Left forelimb (tissue), 1 donor: ENCODE measurements around the gene AMPH.
A peak's percentile ranks its signal among the peaks of the same experiment; 100 is the strongest.

Experiments used
- DNase-seq: peaks from one replicate; pipeline ENCODE4 v3.0.0-alpha.2; 2018; ENCODE audit warnings: low spot score

AMPH gene

DNA sequence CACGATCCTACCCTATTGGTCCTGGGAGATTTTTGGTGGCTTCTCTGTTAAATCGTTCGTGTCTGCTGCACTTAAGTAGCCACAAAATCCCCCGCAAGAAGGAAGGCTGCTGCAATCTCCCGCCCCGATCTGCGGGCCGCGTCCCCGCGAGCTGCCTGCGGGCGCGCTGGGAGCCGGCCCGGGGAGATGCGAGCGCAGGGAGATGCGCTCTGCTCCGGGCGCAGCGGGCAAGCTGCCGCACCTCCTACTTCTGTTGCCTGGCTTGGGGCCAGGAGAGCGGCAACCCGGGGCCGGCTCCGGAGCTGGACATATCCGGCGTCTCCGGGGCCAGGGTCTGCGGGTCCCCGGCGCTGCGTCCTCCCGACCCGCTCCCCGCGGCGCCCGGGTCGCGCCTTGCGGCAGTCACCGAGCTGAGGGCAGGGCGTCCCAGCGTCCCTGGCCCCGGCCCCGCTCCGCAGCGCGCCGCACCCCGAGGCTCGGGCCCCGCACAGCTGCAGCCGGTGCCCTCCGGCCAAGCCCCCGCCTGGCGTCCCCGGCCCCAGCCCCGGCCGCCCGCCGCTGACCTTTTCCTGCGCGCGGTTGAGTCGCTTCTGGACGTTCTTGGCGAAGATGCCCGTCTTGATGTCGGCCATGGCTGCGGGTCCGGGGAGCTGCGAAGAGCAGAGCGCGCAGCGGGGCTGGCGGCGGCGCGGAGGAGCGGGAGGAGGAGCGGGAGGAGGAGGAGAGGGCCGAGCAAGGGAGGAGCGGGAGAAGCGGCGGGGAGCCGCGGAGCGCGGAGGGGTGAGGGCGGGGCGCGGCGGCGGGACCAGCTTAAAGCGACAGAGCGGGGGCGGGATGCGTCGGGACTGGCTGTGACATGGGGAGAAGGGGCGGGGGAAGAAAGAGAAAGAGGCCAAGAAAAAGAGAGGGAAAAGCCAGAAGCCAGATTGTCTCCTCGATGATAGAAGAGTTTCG lies at the start of gene AMPH:
AMPH (minus strand) TSS at position 654 of the 954 bp plus-strand sequence; CDS start at position 632, 22 bp downstream.
- peak; percentile 86 for DNase-seq

DNA sequence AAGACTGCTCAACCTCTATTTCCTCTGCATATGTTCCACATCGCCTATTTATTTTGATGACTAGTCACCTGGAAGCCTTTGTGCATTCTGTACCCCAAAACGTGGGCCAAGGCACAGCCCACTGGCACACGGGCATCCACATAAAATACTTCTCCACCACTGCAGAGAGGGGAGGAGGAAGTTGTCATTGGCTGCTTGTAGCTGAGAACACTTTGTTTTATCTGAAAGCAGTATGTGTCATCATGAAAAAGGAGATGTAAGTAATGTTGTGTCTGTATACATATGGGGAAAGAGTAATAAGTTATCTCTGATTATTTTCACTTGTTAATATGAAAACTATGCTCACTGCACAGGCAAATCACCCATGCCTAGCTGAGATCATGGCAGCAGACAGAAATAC lies 48.2 kb upstream of the AMPH start:
- DNase-seq, result no peak

DNA sequence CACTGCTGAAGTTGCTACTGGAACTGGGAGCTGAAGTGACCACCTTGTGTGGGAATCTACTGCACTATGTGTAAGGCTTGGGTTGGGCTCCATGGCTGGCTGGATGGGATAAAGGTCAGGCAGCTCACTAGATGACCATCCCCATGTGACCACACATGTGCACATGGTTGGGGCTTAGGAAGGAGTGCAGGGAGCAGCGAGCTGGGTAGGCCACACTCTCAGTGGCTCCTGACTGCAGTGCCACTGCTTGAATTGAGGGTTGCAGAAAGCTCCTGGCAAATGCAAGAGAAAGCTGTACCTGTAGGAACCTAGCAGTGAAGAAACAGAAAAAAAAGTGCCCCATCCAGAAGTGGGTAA lies 47.5 kb upstream of the AMPH start:
- no peak for DNase-seq

DNA sequence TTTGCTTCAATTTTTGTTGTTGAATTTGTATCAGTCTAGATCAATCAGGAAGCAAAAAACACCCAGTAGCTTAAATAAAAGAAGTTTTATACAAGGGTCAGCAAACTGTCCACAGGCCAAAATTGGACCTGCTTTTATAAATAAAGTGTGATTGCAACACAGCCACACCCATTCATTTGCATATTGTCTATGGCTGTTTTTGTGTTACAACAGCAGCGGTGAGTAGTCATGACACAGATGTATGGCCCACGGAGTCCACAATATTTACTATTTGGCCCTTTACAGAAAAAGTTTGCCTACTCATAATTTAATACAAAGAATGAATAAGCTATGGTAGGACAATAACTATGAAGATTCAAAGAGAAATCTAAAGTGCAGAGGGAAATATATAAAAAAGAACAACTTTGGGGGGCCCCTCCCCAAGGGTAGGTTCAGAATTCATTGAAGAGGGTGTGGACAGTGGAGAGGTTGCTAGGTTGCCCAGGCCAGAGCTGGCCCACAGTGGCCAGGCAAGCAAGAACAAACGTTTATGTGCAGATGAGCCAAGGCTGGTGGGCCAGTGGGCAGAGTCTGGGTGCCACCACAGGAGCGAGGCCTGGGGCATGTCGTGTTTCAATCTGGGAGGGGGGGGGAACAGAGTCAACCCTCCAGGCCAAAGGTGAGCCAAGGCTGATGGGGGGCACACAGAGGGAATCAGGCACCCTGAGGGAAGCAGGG lies 47.0 kb upstream of the AMPH start:
- DNase-seq, result no peak

DNA sequence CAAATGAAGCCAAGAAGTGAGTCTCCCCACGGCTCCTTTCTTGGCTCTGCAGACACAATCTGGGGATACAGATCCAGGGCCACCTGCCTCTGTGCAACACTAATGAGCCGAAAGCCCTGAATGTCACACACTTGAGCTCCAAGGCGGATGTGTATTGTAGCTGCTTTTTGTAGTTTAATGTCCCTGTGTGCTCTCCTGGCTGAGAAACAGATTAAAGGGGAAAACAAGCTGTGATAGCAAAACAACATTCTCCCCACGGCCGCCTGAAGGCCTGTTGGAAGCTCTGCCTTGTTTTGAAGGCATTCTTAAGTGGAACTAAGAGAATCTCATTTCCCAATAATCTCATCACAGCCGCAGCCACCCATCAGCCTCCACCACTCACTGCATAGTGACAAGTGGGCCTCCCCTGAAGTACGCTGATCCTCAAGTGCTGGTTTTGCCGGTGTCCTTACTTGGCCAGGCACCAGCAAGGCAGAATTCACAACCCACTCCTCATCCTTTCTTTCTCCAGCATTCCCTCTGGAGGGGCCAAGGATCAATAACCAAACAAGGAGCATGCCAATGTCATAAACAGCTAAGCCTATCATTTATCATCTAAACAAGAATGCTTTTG lies 44.4 kb upstream of the AMPH start:
- DNase-seq, result no peak

DNA sequence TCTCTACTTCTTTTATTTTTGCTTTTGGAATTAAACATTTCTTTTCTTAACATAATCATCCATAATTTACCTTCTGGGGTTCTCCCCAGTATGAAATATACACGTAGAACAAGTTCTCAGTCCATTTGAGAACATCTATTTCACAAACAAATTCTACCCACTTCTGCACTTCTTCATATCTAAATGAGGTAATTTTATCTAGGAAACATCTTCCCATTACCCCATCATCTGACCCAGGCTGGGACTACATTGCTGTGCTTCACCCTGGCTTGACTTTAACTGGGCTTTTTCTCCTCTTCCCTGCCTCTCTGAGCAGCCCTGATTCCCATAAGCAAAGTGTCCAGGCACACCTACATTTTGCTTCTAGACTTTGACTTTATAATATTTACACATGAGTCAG lies 43.3 kb upstream of the AMPH start:
- no peak for DNase-seq

DNA sequence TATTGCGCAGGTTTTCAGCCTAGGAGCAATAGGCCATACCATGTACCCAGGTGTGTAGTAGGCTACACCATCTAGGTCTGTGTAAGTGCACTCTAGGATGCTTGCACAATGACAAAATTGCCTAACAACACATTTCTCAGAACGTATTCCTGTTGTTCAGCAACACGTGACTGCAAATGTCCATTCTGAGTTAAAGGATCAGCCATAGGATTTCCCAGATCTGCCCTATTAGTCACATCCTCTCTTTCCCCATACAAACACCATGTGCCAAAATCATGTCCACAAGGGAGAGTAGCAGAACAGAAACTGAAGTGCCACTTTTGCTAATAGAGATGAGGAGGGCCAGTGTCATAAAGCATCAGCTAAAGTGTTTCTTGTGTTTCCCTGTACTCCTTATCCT lies 42.6 kb upstream of the AMPH start:
- DNase-seq, result no peak

DNA sequence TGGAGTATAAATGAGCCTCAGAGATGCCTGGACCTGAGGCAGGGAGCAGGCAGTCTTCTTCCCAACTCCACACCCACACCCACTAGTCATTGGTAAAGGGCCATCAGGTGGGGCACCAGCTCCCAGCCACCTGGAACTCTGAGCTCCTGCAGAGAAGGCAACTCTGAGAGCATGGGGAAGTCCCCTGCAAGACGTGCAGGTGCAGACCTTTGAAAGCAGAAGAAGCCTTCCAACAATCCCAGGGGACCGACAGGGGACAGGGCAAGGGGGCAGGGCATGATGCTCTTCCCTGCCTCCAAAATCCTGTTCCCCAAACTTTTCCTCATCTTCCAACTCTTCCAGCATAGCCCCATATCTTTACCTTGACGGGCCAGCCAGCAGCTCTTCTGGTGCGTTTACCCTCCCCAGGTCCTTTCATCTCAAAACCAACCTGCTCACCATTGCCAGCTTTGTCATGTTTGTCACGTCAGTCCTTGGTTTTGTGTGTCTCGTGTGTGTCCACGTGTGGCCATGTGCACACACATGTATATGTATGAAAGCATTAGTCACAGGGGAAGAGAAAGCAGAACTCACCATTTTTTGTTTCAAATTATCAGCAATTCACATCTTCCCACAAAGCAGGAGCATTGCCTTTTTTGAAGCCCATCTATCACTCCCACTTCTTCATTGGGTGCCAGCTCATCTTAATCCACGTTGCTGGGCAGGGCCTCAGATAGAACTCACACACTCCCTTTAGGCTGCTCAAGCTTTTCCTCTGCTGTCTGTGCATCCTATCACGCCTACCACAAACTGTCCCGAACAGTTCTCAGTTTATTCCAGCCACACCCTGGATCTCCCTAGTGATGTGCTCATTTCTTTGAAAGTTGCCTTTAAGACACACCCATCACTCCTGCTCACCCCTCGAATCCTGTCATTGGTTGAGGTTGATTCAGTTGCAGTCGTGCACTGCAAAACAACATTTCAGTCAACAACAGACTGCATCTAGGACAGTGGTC lies 41.0 kb upstream of the AMPH start:
- no peak for DNase-seq

DNA sequence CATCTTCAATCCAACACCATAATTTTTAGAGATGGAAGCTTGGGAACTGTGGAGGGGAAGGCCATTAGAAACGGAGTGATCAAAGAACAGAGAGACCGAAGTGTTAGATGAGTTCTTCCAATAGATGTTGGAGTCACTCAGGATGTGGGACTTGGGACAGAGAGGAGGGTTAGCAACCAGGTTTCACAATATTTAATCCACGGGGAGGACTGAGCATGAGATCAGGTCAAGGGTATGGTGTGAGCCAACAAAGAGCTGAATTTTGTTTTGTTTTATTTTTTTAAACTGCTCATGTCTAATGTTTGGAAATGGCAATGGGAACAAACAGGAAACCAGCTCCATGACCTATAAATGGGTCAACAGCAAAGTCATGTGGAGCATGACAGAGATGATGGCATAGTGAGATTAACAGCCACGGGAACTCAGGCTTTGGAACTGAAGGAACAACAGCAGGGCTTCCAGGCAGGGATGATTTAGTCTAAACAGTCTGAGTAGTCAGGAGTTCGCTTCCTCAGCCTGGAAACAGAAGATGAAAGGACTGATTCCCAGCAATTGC lies 38.9 kb upstream of the AMPH start:
- DNase-seq, result no peak

DNA sequence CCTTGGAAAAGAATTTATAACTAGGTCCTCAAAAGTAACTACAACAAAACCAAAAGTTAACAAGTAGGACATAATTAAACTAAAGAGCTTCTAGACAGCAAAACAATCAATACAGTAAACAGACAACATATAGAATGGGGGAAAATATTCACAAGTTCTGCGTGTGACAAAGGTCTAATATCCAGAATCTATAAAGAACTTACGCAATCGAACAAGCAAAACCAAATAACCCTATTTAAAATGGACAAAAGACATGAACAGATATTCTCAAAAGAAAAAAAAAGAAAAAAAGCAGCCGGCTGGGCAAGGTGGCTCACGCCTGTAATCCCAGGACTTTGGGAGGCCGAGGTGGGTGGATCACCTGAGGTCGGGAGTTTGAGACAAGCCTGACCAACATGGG lies 33.8 kb upstream of the AMPH start:
- DNase-seq, result no peak

DNA sequence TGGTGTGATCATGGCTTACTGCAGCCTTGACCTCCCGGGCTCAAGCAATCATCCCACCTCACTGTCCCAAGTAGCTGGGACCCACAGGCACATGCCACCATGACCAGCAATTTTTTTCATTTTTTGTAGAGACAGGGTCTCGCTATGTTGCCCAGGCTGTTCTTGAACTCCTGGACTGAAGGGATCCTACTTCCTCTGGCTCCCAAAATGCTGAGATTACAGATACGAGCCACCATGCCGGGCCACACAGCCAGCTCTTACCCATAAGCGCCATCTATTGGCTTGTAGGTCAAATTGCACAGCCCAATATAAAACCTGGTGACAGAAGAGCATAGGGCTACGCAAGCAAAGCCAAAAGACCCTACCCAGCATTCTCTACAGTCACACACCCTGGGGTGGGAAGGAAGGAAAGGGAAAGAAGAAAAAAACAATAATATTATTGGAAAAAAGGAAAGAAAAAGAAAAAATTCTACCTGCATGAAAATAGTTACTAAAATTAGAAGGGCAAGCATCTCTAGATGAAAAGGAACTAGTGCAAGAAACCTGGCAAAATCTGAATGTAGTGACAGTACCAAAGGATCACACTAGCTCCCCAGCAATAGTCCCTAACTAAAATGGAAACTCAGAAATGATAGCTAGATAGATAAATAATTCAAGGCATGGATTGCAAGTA lies 29.4 kb upstream of the AMPH start:
- no peak for DNase-seq

DNA sequence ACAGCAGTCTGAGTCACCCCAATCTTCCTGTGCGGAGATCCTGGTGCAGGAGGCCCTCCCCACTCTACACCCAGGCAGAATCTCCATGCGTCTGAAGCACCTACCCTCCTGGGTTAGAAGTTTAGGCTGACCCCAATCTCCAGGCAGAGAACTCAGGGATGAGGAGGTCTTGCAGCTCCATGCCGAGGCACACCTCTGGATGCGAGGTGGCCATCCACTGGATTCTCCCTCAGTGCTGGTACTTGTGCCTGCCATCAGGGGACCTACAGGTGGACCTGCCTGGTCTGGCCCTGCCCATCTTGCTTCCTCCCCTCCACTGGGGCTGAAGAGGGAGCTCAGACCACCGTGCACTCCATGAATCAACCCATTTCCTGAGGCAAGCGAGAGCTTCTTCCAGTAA lies 28.8 kb upstream of the AMPH start:
- no peak for DNase-seq

DNA sequence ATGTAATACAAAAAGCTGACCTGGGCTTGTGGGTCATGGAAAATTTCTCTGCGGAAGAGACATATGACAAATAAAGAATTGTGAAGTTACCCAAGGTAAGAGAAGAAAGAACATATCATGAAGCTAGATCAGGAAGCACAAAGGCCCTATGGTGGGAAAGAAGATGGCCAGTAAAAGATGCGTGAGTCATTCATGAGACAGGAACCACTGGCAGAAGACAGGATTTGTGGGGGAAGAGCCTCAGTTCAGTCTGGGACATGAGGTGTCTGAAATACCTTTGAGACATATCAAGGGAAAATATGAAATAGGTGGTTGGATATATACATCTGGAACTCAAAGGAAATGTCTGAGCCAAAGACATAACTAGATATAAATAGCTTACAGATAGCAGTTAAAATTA lies 27.7 kb upstream of the AMPH start:
- no peak for DNase-seq

DNA sequence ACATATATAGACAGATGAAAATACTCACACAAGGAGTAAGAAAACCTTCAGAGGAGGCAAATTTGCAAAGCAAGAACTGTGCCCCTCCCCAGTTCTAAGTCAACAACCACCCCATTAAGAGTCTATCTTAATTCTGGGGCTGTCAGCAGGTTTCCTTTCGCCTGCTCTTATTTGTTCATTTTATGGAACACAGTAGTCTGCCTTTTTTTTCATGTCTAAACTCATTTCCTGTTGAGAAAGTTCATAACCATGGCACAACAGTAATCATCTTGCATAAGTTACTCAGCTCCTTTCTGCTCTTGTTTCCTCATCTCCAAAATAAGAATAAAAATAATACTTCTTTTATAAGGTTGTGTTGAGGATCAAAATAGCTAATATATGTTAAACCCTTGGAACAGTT lies 25.8 kb upstream of the AMPH start:
- DNase-seq, result no peak

DNA sequence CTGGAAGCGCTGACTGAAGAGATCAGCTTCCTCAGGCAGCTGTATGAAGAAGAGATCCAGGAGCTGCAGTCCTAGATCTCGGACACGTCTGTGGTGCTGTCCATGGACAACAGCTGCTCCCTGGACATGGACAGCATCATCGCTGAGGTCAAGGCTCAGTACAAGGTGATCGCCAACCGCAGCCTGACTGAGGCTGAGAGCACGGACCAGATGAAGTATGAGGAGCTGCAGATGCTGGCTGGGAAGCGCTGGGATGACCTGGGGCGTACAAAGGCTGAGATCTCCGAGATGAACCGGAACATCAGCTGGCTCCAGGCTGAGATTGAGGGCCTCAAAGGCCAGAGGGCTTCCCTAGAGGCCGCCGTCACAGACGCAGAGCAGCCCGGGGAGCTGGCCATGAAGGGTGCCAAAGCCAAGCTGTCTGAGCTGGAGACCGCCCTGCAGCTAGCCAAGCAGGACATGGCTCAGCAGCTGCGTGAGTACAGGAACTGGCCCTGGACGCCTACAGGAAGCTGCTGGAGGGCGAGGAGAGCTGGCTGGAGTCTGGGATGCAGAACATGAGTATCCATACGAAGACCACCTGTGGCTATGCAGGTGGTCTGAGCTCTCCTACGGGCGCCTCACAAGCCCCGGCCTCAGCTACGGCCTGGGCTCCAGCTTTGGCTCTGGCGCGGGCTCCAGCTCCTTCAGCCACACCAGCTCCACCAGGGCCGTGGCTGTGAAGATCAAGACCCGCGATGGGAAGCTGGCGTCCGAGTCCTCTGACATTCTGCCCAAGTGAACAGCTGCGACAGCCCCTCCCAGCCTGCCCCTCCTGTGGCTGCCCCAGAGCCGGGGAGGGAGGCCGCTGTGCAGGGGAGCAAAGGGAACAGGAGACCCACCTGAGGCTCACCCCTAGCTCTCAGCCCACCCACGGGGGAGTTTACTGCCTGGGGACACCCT lies 24.9 kb upstream of the AMPH start:
- no peak for DNase-seq

DNA sequence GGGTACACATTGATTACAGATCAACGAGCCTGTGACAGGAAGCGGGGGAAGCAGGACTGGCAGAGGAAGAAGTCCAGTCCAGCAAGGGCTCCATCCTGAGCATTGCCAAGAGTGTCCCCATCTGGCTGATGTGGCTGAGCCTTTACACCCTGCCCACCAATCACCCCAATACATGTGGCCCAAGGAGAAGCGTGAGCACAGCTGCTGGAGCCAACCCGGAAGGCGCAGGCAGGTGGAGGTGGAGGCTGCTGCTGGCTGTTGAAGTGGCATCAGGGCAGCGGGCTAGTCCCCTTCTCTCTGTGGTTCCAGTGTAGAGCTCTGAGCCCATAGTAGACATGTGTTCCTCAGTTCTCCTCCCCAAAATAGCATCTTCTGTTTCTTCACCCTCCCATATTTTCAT lies 6.8 kb upstream of the AMPH start:
- no peak for DNase-seq

DNA sequence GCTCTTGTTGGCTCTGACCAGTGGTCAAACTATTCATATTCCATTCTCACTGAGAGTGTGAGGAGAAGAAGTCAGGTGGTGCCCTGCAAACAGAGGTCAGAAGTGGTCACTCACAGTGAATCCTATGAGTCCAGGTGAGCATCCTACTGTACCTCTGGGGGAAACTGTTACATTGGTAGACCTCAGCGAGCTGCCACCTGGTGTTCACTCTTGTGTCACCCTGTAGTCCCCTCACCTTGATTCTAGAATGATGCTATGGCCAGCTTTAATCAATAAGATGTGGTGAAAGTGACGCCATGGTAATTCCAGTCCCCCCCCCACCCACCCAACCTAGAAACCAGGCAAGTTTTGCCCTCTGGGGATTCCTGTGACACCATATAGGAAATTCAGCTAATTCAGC lies 1.2 kb upstream of the AMPH start:
- no peak for DNase-seq

DNA sequence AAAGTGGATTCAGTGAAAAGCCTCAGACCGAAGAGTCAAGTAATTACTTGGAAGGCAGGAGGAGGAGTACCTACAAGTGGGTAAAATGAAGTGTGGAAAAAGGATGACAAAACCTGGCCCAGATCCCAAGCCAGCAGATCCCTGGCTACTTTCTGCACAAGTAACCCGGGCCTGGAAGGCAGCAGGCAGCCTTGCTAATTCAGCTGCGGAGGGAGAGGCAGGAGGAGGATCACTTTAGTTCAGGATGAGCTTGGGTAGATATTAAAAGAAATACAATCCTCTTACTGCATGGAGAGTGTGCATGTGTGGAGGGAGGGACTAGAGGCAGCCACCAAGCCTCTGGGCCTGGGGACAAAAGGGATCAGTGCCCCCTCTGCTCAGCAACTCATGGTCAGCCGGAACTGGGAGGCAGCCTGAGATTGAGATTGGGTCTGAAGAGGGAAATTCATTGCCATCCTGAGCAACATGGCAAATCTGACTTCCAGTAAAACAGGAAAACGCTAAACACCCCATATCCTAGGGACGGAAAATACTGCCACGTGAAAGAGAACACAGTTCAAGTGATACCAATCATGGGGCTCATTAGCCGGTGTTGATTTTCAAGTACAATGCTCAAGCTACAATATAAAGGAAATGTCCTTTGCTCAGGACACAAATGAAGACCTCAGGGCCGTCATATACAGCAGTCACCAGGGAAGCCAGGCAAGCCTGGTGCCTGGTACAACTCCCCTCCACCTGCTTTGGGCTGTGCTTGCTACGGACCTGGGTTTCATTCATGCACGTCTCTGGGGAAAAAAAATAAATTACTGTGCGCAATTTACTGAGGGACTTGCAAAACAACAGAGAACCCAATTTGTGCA lies 1.3 kb downstream of the AMPH start:
- DNase-seq, result no peak
